IMR-90 (cell line): Measurements from ENCODE around the gene VPS52.
A peak's percentile ranks its signal among the peaks of the same experiment; 100 is the strongest.

Source experiments
- CEBPB ChIP-seq: IDR thresholded peaks from 2 replicates; pipeline ENCODE4 v1.6.1; 2012; ENCODE audit warnings: low read depth, low read length, improper control_type of control experiment
- CTCF ChIP-seq: conservative IDR thresholded peaks from 2 replicates; pipeline ENCODE4 v1.5.1; 2012; ENCODE audit warnings: mild to moderate bottlenecking, low read depth, low read length, improper control_type of control experiment
- ELK1 ChIP-seq: fragments of 150-350 bp; IDR thresholded peaks from 2 replicates; pipeline ENCODE4 v1.6.1; 2016; ENCODE audit warnings: low read depth, mild to moderate bottlenecking, low read length, moderate library complexity, borderline replicate concordance
- FOS ChIP-seq: fragments of 150-350 bp; IDR thresholded peaks from 2 replicates; pipeline ENCODE4 v1.6.1; 2016; ENCODE audit warnings: low read depth, low read length
- MAZ ChIP-seq: IDR thresholded peaks from 2 replicates; pipeline ENCODE4 v1.6.1; 2012; ENCODE audit warnings: low read depth, mild to moderate bottlenecking, low read length, improper control_type of control experiment, moderate library complexity, borderline replicate concordance
- POLR2A ChIP-seq: IDR thresholded peaks from 2 replicates; pipeline ENCODE4 v1.6.1; 2012; ENCODE audit warnings: mild to moderate bottlenecking, low read depth, low read length
- RAD21 ChIP-seq: IDR thresholded peaks from 2 replicates; pipeline ENCODE4 v1.6.1; 2012; ENCODE audit warnings: low read length, improper control_type of control experiment
- RCOR1 ChIP-seq: IDR thresholded peaks from 2 replicates; pipeline ENCODE4 v1.6.1; 2012; ENCODE audit warnings: mild to moderate bottlenecking, low read length, improper control_type of control experiment; ENCODE audit not compliant: insufficient replicate concordance
- RFX5 ChIP-seq: IDR thresholded peaks from 2 replicates; pipeline ENCODE4 v1.8.0; 2012; ENCODE audit warnings: low read depth, mild to moderate bottlenecking, low read length, moderate library complexity
- SMC3 ChIP-seq: fragments of 150-350 bp; IDR thresholded peaks from 2 replicates; pipeline ENCODE4 v1.6.1; 2016; ENCODE audit warnings: low read depth, mild to moderate bottlenecking, antibody characterized with exemption, low read length, moderate library complexity
- TF ChIP-seq, protein P1 (sequence below): fragments of 150-350 bp; IDR thresholded peaks from 2 replicates; pipeline ENCODE4 v1.6.1; 2017; ENCODE audit warnings: mild to moderate bottlenecking, antibody characterized with exemption, low read length, low read depth

GRCh38 chr6:33297406-33297955 is 25.8 kb upstream of the VPS52 start:
- no peak for TF ChIP-seq CTCF
- TF ChIP-seq POLR2A: no peak
- no peak for TF ChIP-seq CEBPB
- no peak for TF ChIP-seq RAD21
- no peak for TF ChIP-seq RCOR1
- no peak for TF ChIP-seq SMC3
- TF ChIP-seq FOS: no peak
- TF ChIP-seq ELK1: no peak
- TF ChIP-seq RFX5: no peak
- TF ChIP-seq, protein P1, sequence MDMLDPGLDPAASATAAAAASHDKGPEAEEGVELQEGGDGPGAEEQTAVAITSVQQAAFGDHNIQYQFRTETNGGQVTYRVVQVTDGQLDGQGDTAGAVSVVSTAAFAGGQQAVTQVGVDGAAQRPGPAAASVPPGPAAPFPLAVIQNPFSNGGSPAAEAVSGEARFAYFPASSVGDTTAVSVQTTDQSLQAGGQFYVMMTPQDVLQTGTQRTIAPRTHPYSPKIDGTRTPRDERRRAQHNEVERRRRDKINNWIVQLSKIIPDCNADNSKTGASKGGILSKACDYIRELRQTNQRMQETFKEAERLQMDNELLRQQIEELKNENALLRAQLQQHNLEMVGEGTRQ: peak; percentile 85
- no peak for TF ChIP-seq MAZ
